Endothelial cell of umbilical vein (primary cell): ENCODE results near the gene TMPRSS11E. TPM values are rescaled to one million over a fixed set of nuclear protein-coding genes. Genes with fewer than 3 reads are reported as not detected.

Experiments used
- BruUV-seq: library from RNA; stranded (reverse); fragments of 400-500 nt; replicated peaks from 2 replicates; lab custom pipeline; 2021; lab: Mats Ljungman, UMichigan
- CTCF ChIA-PET: fragments of 300-600, 350-600 bp; sonication (Branson Sonifier 250); formaldehyde crosslinking; loops from one replicate; lab custom pipeline; 2021; ENCODE audit warnings: antibody characterized with exemption, inconsistent platforms; lab: Charles Lee
- POLR2A ChIA-PET: fragments of 300-600, 350-600 bp; sonication (Branson Sonifier 250); formaldehyde crosslinking; loops from one replicate; lab custom pipeline; 2021; ENCODE audit warnings: antibody characterized with exemption, inconsistent platforms; lab: Charles Lee
- DNase-seq: peaks from one replicate; pipeline ENCODE4 v3.0.0-alpha.2; 2011; ENCODE audit warnings: low read depth, low spot score
- FAIRE-seq: peaks from 2 replicates; lab custom pipeline; 2011; peaks lifted over from hg19 to GRCh38; lab: Jason Lieb, UNC
- H2AFZ ChIP-seq: 2 replicates; pipeline ENCODE4 v1.6.0; 2012; ENCODE audit warnings: low read depth, low read length, control low read depth, inconsistent platforms
- H3K27ac ChIP-seq: 2 replicates; pipeline ENCODE4 v1.5.1; 2011; ENCODE audit warnings: low read depth, mild to moderate bottlenecking, control low read depth, low read length, moderate library complexity; ENCODE audit not compliant: insufficient read depth
- H3K27me3 ChIP-seq, 2 experiments: 2 replicates each; pipeline versions ENCODE4 v1.6.0 to v1.6.1; 2011; ENCODE audit warnings: low read length in 2 of 2, mixed read lengths in 1 of 2; ENCODE audit not compliant: control insufficient read depth in 2 of 2, insufficient read depth in 2 of 2
- H3K36me3 ChIP-seq, 2 experiments: 2 replicates in 1 of 2; 3 replicates in 1 of 2; pipeline ENCODE4 v1.5.1; 2011; ENCODE audit warnings: low read length in 2 of 2, mild to moderate bottlenecking in 1 of 2, moderate library complexity in 1 of 2; ENCODE audit not compliant: control insufficient read depth in 2 of 2, insufficient read depth in 2 of 2; ENCODE audit errors: extremely low read depth in 1 of 2
- H3K4me1 ChIP-seq: 3 replicates; pipeline ENCODE4 v1.5.1; 2011; ENCODE audit warnings: mild to moderate bottlenecking, low read length; ENCODE audit not compliant: control insufficient read depth, insufficient read depth; ENCODE audit errors: extremely low read depth
- H3K4me2 ChIP-seq: 2 replicates; pipeline ENCODE4 v1.6.1; 2011; ENCODE audit warnings: low read length, control low read depth, mixed read lengths; ENCODE audit not compliant: insufficient read depth
- H3K4me3 ChIP-seq, 3 experiments: fragments of 200-600 bp in 1 of 3; sonication (generic), shearing (Covaris generic) in 1 of 3; replicated peaks in 1 of 3; 2 replicates each; pipeline ENCODE4 v1.5.1; 2011 to 2016; ENCODE audit warnings: control low read depth in 3 of 3, low read length in 3 of 3, mild to moderate bottlenecking in 2 of 3, inconsistent platforms in 1 of 3, low read depth in 1 of 3, moderate library complexity in 1 of 3; ENCODE audit not compliant: insufficient read depth in 1 of 3
- H3K79me2 ChIP-seq: 2 replicates; pipeline ENCODE4 v1.6.0; 2012; ENCODE audit warnings: low read length, inconsistent platforms; ENCODE audit not compliant: control insufficient read depth, insufficient read depth
- H3K9ac ChIP-seq: replicated peaks from 2 replicates; pipeline ENCODE3; 2011; ENCODE audit warnings: low read length, control low read depth; ENCODE audit not compliant: insufficient read depth; ENCODE audit errors: extremely low read depth
- H3K9me1 ChIP-seq: replicated peaks from 3 replicates; pipeline ENCODE4 v1.6.0; 2011; ENCODE audit warnings: mild to moderate bottlenecking, low read length; ENCODE audit not compliant: control insufficient read depth, insufficient read depth; ENCODE audit errors: extremely low read depth
- H3K9me3 ChIP-seq: replicated peaks from 2 replicates; pipeline ENCODE4 v1.5.1; 2012; ENCODE audit warnings: low read length, inconsistent platforms; ENCODE audit not compliant: control insufficient read depth, insufficient read depth
- H4K20me1 ChIP-seq: replicated peaks from 2 replicates; pipeline ENCODE3; 2011; ENCODE audit warnings: mild to moderate bottlenecking, low read length; ENCODE audit not compliant: control insufficient read depth, insufficient read depth; ENCODE audit errors: extremely low read depth
- CTCF ChIP-seq, 2 donors: IDR thresholded peaks; 1 replicate in 1 of 2; 2 replicates in 1 of 2; pipeline ENCODE4 v1.5.1; 2011; ENCODE audit warnings: low read length in 2 of 2, mild to moderate bottlenecking in 2 of 2, moderate library complexity in 2 of 2, control low read depth in 1 of 2, inconsistent platforms in 1 of 2, low read depth in 1 of 2; ENCODE audit not compliant: insufficient read depth in 1 of 2; ENCODE audit errors: extremely low read depth in 1 of 2
- EZH2 ChIP-seq: IDR thresholded peaks from 2 replicates; pipeline ENCODE4 v1.6.1; 2012; ENCODE audit warnings: borderline replicate concordance, low read depth, mild to moderate bottlenecking, moderate library complexity, low read length, inconsistent platforms; ENCODE audit not compliant: severe bottlenecking
- FOS ChIP-seq: IDR thresholded peaks from 2 replicates; pipeline ENCODE4 v1.6.1; 2011; ENCODE audit warnings: mild to moderate bottlenecking, low read length, moderate library complexity, borderline replicate concordance; ENCODE audit not compliant: insufficient read depth
- GATA2 ChIP-seq: IDR thresholded peaks from 2 replicates; pipeline ENCODE4 v1.7.0; 2011; ENCODE audit warnings: low read depth, mild to moderate bottlenecking, moderate library complexity, mixed read lengths, low read length; ENCODE audit not compliant: insufficient read length, insufficient read depth
- JUN ChIP-seq: IDR thresholded peaks from 2 replicates; pipeline ENCODE4 v1.6.1; 2011; ENCODE audit warnings: borderline replicate concordance, low read depth; ENCODE audit not compliant: insufficient read length, insufficient read depth
- MAX ChIP-seq: IDR thresholded peaks from 2 replicates; pipeline ENCODE4 v1.6.1; 2011; ENCODE audit not compliant: insufficient read depth, insufficient read length
- MYC ChIP-seq: IDR thresholded peaks from one replicate; pipeline ENCODE4 v1.6.1; 2011; ENCODE audit warnings: mild to moderate bottlenecking, low read depth, low read length
- POLR2A ChIP-seq: IDR thresholded peaks from 2 replicates; pipeline ENCODE4 v1.6.1; 2012; ENCODE audit warnings: low read depth, mild to moderate bottlenecking, control low read depth, low read length
- POLR2AphosphoS5 ChIP-seq: IDR thresholded peaks from 2 replicates; pipeline ENCODE4 v1.6.1; 2012; ENCODE audit warnings: low read depth, mild to moderate bottlenecking, control low read depth, low read length, moderate library complexity; ENCODE audit not compliant: insufficient read depth
- dilution Hi-C: fragments of 300-500 bp; cut with MboI; formaldehyde crosslinking; loops from one replicate; pipeline ENCODE4 v1.15.0; 2019; ENCODE audit warnings: low sequenced_read_pairs; ENCODE audit not compliant: extremely low pct_ligation_motif_present
- intact Hi-C: fragments of 100-400 bp; cut with micrococcal nuclease; formaldehyde crosslinking; loops from one replicate; pipeline ENCODE4 v1.10.0; 2022
- polyA plus RNA-seq, 4 experiments: library from polyadenylated mRNA; depleted of rRNA in 3 of 4; stranded (reverse) in 3 of 4; unstranded in 1 of 4; fragments of >200 nt; gene quantifications; 2 replicates each; pipeline versions ENCODE4 v1.2.1 to v1.2.3, GENCODE V29; 2011 to 2012; ENCODE audit warnings: missing spikeins in 1 of 4
- total RNA-seq: library from RNA; stranded (reverse); gene quantifications from 2 replicates; pipeline ENCODE4 v1.2.3, GENCODE V29; 2021

The TMPRSS11E gene
- total and polyA plus RNA-seq, 2 donors (not counting 3 experiments of a cell fraction or from before 2014, with no cell fraction given) = not detected

- no peak for DNase-seq
- H3K27me3 ChIP-seq = no peaks in the 10 kb centered on the region
- H3K4me2 ChIP-seq = no peak overlapping the region
- H2AFZ ChIP-seq = no peak overlapping the region
- H3K9me3 ChIP-seq = no peaks in the 10 kb centered on the region
- no peak overlapping the region for H3K27ac ChIP-seq
- H3K4me3 ChIP-seq = no peak overlapping the region
- intact Hi-C loops = no loop called here
- no peaks in the 10 kb centered on the region for H3K9me1 ChIP-seq
- H3K79me2 ChIP-seq = no peaks in the 10 kb centered on the region
- no peak for TF ChIP-seq EZH2
- TF ChIP-seq JUN = no peak
- no peak for TF ChIP-seq POLR2A
- TF ChIP-seq MAX = no peak
- no peak for TF ChIP-seq CTCF (IDR thresholded peaks at IDR 0.05; ENCODE audit: extremely low read depth in 1 of 2, insufficient read depth in 1 of 2, low read depth in 1 of 2, low read length in 2 of 2)
- no peak for TF ChIP-seq FOS
- TF ChIP-seq MYC = no peak
- TF ChIP-seq GATA2 = no peak
- no peak for TF ChIP-seq POLR2AphosphoS5
- H4K20me1 ChIP-seq = no peaks in the 10 kb centered on the region
- ChIA-PET POLR2A (no interaction called here), CTCF (no interaction called here)
- BruUV-seq = no TSS peak
- no peak for FAIRE-seq
- dilution Hi-C loops = no loop called here
- H3K9ac ChIP-seq = no peak overlapping the region
- no peaks in the 10 kb centered on the region for H3K36me3 ChIP-seq
- H3K4me1 ChIP-seq = no peaks in the 10 kb centered on the region
These were observed 18.9 kb downstream of the TMPRSS11E start for GRCh38 chr4:68466185-68466584.
